GM12873 (cell line): ENCODE results near the gene PER3.

Experiments
- CTCF ChIP-seq: IDR thresholded peaks from 2 replicates; pipeline ENCODE4 v1.5.1; 2012; ENCODE audit warnings: low read depth, mild to moderate bottlenecking, moderate library complexity, low read length, control low read depth; ENCODE audit not compliant: insufficient read depth; ENCODE audit errors: missing control alignments

The PER3 gene

GRCh38 chr1:7813677-7814373 is 29.7 kb downstream of the PER3 start:
- TF ChIP-seq CTCF, result no peak

GRCh38 chr1:7821282-7821681 is 37.2 kb downstream of the PER3 start:
- TF ChIP-seq CTCF, result no peak

GRCh38 chr1:7824701-7825100 is 40.6 kb downstream of the PER3 start:
- TF ChIP-seq CTCF, result no peak

- no peak for TF ChIP-seq CTCF
Observed at GRCh38 chr1:7826363-7826762, 42.3 kb downstream of the PER3 start.

GRCh38 chr1:7827126-7827955 is 43.2 kb downstream of the PER3 start:
- no peak for TF ChIP-seq CTCF

GRCh38 chr1:7831458-7831857 is 47.4 kb downstream of the PER3 start:
- TF ChIP-seq CTCF, result no peak

GRCh38 chr1:7833035-7833434 is 48.9 kb downstream of the PER3 start:
- TF ChIP-seq CTCF, result no peak
